Uterus (tissue), 2 donors: ENCODE measurements around the gene MSMP.

ENCODE experiments used
- POLR2A ChIP-seq, 2 donors: fragments of 450-650 bp; IDR thresholded peaks; one replicate each; pipeline ENCODE4 v1.6.1; 2016; ENCODE audit warnings: antibody characterized with exemption in 2 of 2, mild to moderate bottlenecking in 1 of 2, moderate library complexity in 1 of 2
- TF ChIP-seq, protein P1 (sequence below), 4 experiments: fragments of 200-600 bp in 2 of 4; fragments of 450-650 bp in 2 of 4; sonication (generic) in 2 of 4; IDR thresholded peaks; one replicate each; pipeline ENCODE4 v1.5.1; 2016 to 2019; ENCODE audit warnings: antibody characterized with exemption in 4 of 4, mild to moderate bottlenecking in 2 of 4, moderate library complexity in 1 of 4

DNA sequence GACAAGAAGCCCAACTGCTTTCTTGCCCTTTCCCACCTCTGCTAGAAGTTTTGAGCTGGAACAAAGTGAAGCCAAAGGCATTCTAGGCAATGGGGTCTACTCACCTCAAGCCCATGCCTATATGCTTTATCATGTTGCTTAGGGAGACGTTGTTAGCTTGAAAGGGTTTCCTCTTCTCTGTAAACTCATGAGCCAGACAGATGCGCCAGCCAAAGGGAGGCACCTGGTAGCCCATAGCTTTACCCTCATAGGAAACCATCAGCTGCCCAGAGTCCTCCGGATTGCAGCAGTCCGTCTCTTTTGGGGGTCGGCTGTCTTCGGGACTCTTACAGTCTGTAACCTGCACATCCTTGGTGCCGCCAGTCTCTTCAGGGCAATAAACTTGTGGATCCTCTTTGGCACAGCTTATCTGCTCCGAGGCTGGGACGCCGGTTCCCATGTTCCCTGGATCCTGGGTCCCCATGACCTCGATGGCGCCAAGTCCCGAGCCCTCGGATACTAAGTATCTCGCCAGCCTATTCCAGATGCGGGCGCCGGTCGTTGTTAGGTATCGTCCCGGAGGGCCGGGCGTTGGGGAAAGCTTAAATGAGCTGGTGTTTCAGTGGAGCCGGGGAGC, 5.7 kb downstream of the MSMP start:
- TF ChIP-seq, protein P1, sequence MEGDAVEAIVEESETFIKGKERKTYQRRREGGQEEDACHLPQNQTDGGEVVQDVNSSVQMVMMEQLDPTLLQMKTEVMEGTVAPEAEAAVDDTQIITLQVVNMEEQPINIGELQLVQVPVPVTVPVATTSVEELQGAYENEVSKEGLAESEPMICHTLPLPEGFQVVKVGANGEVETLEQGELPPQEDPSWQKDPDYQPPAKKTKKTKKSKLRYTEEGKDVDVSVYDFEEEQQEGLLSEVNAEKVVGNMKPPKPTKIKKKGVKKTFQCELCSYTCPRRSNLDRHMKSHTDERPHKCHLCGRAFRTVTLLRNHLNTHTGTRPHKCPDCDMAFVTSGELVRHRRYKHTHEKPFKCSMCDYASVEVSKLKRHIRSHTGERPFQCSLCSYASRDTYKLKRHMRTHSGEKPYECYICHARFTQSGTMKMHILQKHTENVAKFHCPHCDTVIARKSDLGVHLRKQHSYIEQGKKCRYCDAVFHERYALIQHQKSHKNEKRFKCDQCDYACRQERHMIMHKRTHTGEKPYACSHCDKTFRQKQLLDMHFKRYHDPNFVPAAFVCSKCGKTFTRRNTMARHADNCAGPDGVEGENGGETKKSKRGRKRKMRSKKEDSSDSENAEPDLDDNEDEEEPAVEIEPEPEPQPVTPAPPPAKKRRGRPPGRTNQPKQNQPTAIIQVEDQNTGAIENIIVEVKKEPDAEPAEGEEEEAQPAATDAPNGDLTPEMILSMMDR (IDR thresholded peaks at IDR 0.05), result no peak
- TF ChIP-seq POLR2A (IDR thresholded peaks at IDR 0.05), result no peak
